CD14-positive monocyte (primary cell): Measurements from ENCODE around the gene GRIK4. TPM values are rescaled to one million over a fixed set of nuclear protein-coding genes. Genes with fewer than 3 reads are reported as not detected.

Experiments used
- DNase-seq, 3 donors: peaks; one replicate each; pipeline ENCODE4 v3.0.0-alpha.2; 2011 to 2022
- H2AFZ ChIP-seq: 2 replicates; pipeline ENCODE4 v1.6.0; 2012; ENCODE audit warnings: mild to moderate bottlenecking, low read depth, low read length, inconsistent platforms; ENCODE audit not compliant: insufficient read depth, poor library complexity, severe bottlenecking
- H3K27ac ChIP-seq, 2 donors: 1 replicate in 1 of 2; 2 replicates in 1 of 2; pipeline ENCODE4 v1.5.1; 2012 to 2013; ENCODE audit warnings: low read length in 2 of 2, control low read depth in 1 of 2, inconsistent platforms in 1 of 2, low read depth in 1 of 2, mild to moderate bottlenecking in 1 of 2
- H3K27me3 ChIP-seq, 2 donors: one replicate each; pipeline versions ENCODE4 v1.6.0 to v1.6.1; 2011 to 2013; ENCODE audit warnings: low read length in 2 of 2; ENCODE audit not compliant: control insufficient read depth in 2 of 2, insufficient read depth in 2 of 2
- H3K36me3 ChIP-seq, 2 donors: replicated peaks in 1 of 2; 1 replicate in 1 of 2; 2 replicates in 1 of 2; pipeline versions ENCODE4 v1.5.1 to v1.6.1; 2012 to 2013; ENCODE audit warnings: low read length in 2 of 2, control low read depth in 1 of 2, inconsistent platforms in 1 of 2, mild to moderate bottlenecking in 1 of 2; ENCODE audit not compliant: insufficient read depth in 2 of 2, control insufficient read depth in 1 of 2
- H3K4me1 ChIP-seq, 2 donors: 1 replicate in 1 of 2; 2 replicates in 1 of 2; pipeline versions ENCODE4 v1.5.1 to v1.6.1; 2012 to 2013; ENCODE audit warnings: low read length in 2 of 2, control low read depth in 1 of 2, inconsistent platforms in 1 of 2, mild to moderate bottlenecking in 1 of 2, moderate library complexity in 1 of 2; ENCODE audit not compliant: insufficient read depth in 2 of 2, control insufficient read depth in 1 of 2
- H3K4me2 ChIP-seq: replicated peaks from 2 replicates; pipeline ENCODE3; 2012; ENCODE audit warnings: low read length, moderate library complexity, mild to moderate bottlenecking; ENCODE audit not compliant: poor library complexity, severe bottlenecking; ENCODE audit errors: extremely low read depth
- H3K4me3 ChIP-seq, 3 experiments: fragments of 200-600 bp in 1 of 3; sonication (generic) in 1 of 3; replicated peaks in 1 of 3; 1 replicate in 2 of 3; 2 replicates in 1 of 3; pipeline ENCODE4 v1.5.1; 2011 to 2013; ENCODE audit warnings: low read length in 3 of 3, mild to moderate bottlenecking in 3 of 3, control low read depth in 2 of 3, low read depth in 2 of 3, inconsistent platforms in 1 of 3, moderate library complexity in 1 of 3
- H3K79me2 ChIP-seq: 2 replicates; pipeline ENCODE4 v1.6.0; 2012; ENCODE audit warnings: mild to moderate bottlenecking, control low read depth, inconsistent platforms, low read length, moderate library complexity; ENCODE audit not compliant: insufficient read depth
- H3K9ac ChIP-seq: 2 replicates; pipeline ENCODE4 v1.6.0; 2017; ENCODE audit warnings: low read length, mild to moderate bottlenecking; ENCODE audit not compliant: insufficient read depth, poor library complexity, severe bottlenecking
- H3K9me3 ChIP-seq, 2 donors: replicated peaks in 1 of 2; 1 replicate in 1 of 2; 2 replicates in 1 of 2; pipeline versions ENCODE4 v1.5.1 to v1.6.1; 2012 to 2013; ENCODE audit warnings: low read length in 2 of 2, control low read depth in 1 of 2; ENCODE audit not compliant: control insufficient read depth in 1 of 2, insufficient read depth in 1 of 2
- H4K20me1 ChIP-seq: 2 replicates; pipeline ENCODE4 v1.6.0; 2012; ENCODE audit warnings: mild to moderate bottlenecking, low read length, control low read depth, moderate library complexity; ENCODE audit not compliant: insufficient read depth
- H3K27ac Mint-ChIP-seq, 7 donors: one replicate each; pipeline ENCODE4 v1.8.0; 2020; ENCODE audit warnings: mild to moderate bottlenecking in 7 of 7, mixed read lengths in 7 of 7, moderate library complexity in 6 of 7, inconsistent platforms in 2 of 7
- H3K27me3 Mint-ChIP-seq, 3 donors: one replicate each; pipeline ENCODE4 v1.8.0; 2021 to 2022; ENCODE audit warnings: low read depth in 3 of 3, mild to moderate bottlenecking in 3 of 3, mixed read lengths in 3 of 3, moderate library complexity in 3 of 3, inconsistent platforms in 1 of 3
- H3K36me3 Mint-ChIP-seq, 2 donors: one replicate each; pipeline ENCODE4 v1.8.0; 2020; ENCODE audit warnings: mixed read lengths in 2 of 2, inconsistent platforms in 1 of 2, mild to moderate bottlenecking in 1 of 2
- H3K4me1 Mint-ChIP-seq: one replicate; pipeline ENCODE4 v1.8.0; 2020; ENCODE audit warnings: mild to moderate bottlenecking, mixed read lengths
- H3K4me3 Mint-ChIP-seq, 2 donors: one replicate each; pipeline ENCODE4 v1.8.0; 2020; ENCODE audit warnings: mild to moderate bottlenecking in 2 of 2, mixed read lengths in 2 of 2, moderate library complexity in 1 of 2
- H3K9me3 Mint-ChIP-seq, 7 donors: one replicate each; pipeline ENCODE4 v1.8.0; 2020 to 2022; ENCODE audit warnings: mixed read lengths in 7 of 7, mild to moderate bottlenecking in 6 of 7, moderate library complexity in 6 of 7, inconsistent platforms in 2 of 7
- CTCF ChIP-seq: fragments of 200-600 bp; IDR thresholded peaks from one replicate; pipeline ENCODE4 v1.8.0; 2022; ENCODE audit warnings: antibody characterized with exemption, mild to moderate bottlenecking
- WGBS: methylation state at CpG from one replicate; pipeline ENCODE4 v1.1.5; 2013; ENCODE audit warnings: missing lambda C conversion rate; ENCODE audit not compliant: insufficient coverage; 5-methylcytosine and 5-hydroxymethylcytosine counted together
- intact Hi-C, 2 donors: fragments of 100-400 bp; cut with micrococcal nuclease; formaldehyde crosslinking; loops; one replicate each; pipeline versions ENCODE4 v1.15.0 to v1.15.1; 2023
- polyA plus RNA-seq, 3 donors: library from polyadenylated mRNA; depleted of rRNA in 1 of 3; unstranded in 2 of 3; stranded (reverse) in 1 of 3; fragments of 300-500 nt in 2 of 3; fragments of >200 nt in 1 of 3; fragmentation: Illumina TruSeq in 2 of 3; gene quantifications; 1 replicate in 2 of 3; 2 replicates in 1 of 3; pipeline ENCODE4 v1.2.3, GENCODE V29; 2012 to 2021

GRIK4 gene
- polyA plus RNA-seq, 3 donors: not detected

- no peak overlapping the region for H3K4me3 Mint-ChIP-seq
- no peak for TF ChIP-seq CTCF
- WGBS: 81% methylated on average over 3 of the region's 7 CpGs
- H4K20me1 ChIP-seq: no peaks in the 10 kb centered on the region
- H3K9ac ChIP-seq: no peak overlapping the region
- H3K4me1 Mint-ChIP-seq: peaks cover 6% of the 10 kb centered on the region
- H3K4me2 ChIP-seq: no peak overlapping the region
- H3K27me3 Mint-ChIP-seq: peaks cover 8 to 13% (median 8%) of the 10 kb centered on the region in 3 donors
- DNase-seq: no peak
- H3K9me3 Mint-ChIP-seq: peaks cover 0 to 1% (median 0%) of the 10 kb centered on the region in 7 donors
- no peak overlapping the region for H2AFZ ChIP-seq
- no peaks in the 10 kb centered on the region for H3K4me1 ChIP-seq
- H3K27ac Mint-ChIP-seq: no peak overlapping the region
- H3K79me2 ChIP-seq: no peaks in the 10 kb centered on the region
- H3K27ac ChIP-seq: no peak overlapping the region
- H3K36me3 ChIP-seq: no peaks in the 10 kb centered on the region
- H3K4me3 ChIP-seq: no peak overlapping the region
- no peaks in the 10 kb centered on the region for H3K36me3 Mint-ChIP-seq
- no peaks in the 10 kb centered on the region for H3K9me3 ChIP-seq
- no peaks in the 10 kb centered on the region for H3K27me3 ChIP-seq
- intact Hi-C loops: no loop called here
Measured at GRCh38 chr11:120577624-120578363, 66.2 kb downstream of the GRIK4 start.

GRCh38 chr11:120578596-120579154, 67.1 kb downstream of the GRIK4 start:
- intact Hi-C loops: no loop called here

More at GRCh38 chr11:120578596-120579154, 67.1 kb downstream of the GRIK4 start:
- no peak overlapping the region for H3K9ac ChIP-seq
- no peak for DNase-seq
- Mint-ChIP-seq H3K4me3 (no peak overlapping the region), H3K27me3 (peaks cover 7 to 13% (median 11%) of the 10 kb centered on the region in 3 donors), H3K36me3 (no peaks in the 10 kb centered on the region), H3K4me1 (peaks cover 6% of the 10 kb centered on the region), H3K27ac (no peak overlapping the region), H3K9me3 (peaks cover 0 to 7% (median 3%) of the 10 kb centered on the region in 7 donors)
- no peaks in the 10 kb centered on the region for H3K4me1 ChIP-seq
- H2AFZ ChIP-seq: no peak overlapping the region
- H3K79me2 ChIP-seq: no peaks in the 10 kb centered on the region
- H4K20me1 ChIP-seq: no peaks in the 10 kb centered on the region
- TF ChIP-seq CTCF: no peak
- no peaks in the 10 kb centered on the region for H3K36me3 ChIP-seq
- 80% methylated on average over 9 of the region's 14 CpGs for WGBS
- H3K27ac ChIP-seq: no peak overlapping the region
- H3K4me3 ChIP-seq: no peak overlapping the region
- H3K4me2 ChIP-seq: no peak overlapping the region
- no peaks in the 10 kb centered on the region for H3K9me3 ChIP-seq
- H3K27me3 ChIP-seq: no peaks in the 10 kb centered on the region
